Stimulated activated CD8-positive, alpha-beta memory T cell treated with anti-CD3 and anti-CD28 coated beads, Interleukin-15, amount 100 ng/mL, for 24 hours (primary cell): ENCODE measurements around the gene ARMCX6.
"Not testable (repeated sequence)": the region's sequence is repeated elsewhere in the genome, so short reads cannot be mapped to it uniquely, and the experiment has no call there.

Source experiments
- DNase-seq: peaks from one replicate; pipeline ENCODE4 v3.0.0-alpha.2; 2020; ENCODE audit warnings: low read depth

Gene ARMCX6

DNA sequence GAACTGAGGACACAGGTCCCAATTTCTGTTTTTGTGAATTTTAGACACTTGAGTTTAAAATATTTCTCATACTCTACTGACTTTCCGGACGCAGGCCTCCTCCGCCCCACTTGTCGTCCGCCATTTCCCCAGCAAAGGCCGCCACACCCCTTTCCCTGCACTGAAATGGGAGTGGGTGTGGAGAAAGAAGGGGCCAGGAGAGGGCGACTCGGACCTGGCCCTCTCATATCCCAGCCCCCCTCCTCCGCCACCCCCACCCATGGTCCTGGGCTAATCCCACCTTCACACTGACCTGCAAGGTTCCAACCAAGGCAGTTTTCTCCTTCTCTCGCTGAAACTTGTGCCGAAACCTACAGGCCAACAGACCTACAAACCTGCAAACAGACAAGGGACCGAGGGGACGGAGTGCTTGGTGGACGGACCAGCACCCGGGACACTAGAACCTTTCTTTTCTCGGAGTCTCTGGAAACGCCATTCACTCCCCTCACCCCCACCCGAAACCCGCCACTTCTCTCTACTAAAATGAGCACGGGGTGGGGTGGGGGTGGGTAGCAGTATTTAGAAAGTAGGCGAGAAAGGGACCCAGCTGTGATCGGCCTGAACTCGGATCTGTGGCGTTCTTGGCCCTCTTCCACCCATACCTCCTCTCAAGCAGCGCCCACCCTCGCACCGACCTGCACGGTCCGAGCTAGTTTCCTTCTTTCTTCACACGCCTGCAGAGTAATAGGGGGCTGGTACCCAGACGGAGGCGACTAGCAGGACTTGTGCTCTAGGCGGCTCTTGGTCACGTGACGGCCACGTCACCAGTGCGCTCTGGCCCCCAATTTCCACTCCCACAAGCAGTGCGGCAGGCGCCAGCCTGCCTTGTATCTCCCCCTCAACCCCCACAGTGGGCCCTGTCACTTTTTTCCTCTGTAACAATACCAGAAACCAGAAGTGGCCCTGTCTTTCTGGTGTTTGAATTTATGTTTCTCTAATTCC lies at the start of gene ARMCX6:
TSS of gene ARMCX6 (minus strand) at position 790 of the 981 bp plus-strand sequence. CDS start 1,380 bp downstream, outside the sequence.
- no peak for DNase-seq

GRCh38 chrX:101659601-101660063 lies 41.8 kb upstream of the ARMCX6 start, which contains the start of gene ARMCX2:
Gene ARMCX2 (minus strand): TSS chrX:101659850. CDS start chrX:101657588, 2,262 bp downstream.
- DNase-seq = no peak

GRCh38 chrX:101658661-101659491 lies 41.1 kb upstream of the ARMCX6 start:
- DNase-seq = peak; percentile 26

GRCh38 chrX:101657495-101657894 lies 39.7 kb upstream of the ARMCX6 start:
- DNase-seq = no peak

GRCh38 chrX:101656817-101657216 lies 39.0 kb upstream of the ARMCX6 start:
- no peak for DNase-seq

DNA sequence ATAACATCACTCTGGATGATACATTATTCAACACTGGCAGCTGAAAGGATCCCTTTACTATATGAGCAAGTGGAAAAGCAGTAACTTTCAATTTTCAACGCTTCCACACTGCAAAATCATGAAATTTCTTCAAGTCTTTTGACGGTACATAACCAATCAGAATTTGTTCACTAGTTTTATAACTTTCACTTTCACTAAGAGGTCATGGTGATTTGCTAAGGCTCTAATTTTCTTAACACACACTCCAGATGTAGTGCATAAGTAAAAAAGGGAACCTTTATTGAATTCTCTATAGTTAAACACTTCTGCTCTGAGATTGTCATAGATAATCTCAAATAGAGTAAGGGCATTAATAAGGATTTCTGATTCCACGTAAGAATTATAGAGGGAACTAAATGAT lies 37.7 kb upstream of the ARMCX6 start:
- DNase-seq = no peak

GRCh38 chrX:101647716-101648115 lies 29.9 kb upstream of the ARMCX6 start:
- DNase-seq = not testable (repeated sequence)

GRCh38 chrX:101642093-101642492 lies 24.3 kb upstream of the ARMCX6 start:
- DNase-seq = no peak

- no peak for DNase-seq
Observed at GRCh38 chrX:101639583-101639982, 21.8 kb upstream of the ARMCX6 start.

DNA sequence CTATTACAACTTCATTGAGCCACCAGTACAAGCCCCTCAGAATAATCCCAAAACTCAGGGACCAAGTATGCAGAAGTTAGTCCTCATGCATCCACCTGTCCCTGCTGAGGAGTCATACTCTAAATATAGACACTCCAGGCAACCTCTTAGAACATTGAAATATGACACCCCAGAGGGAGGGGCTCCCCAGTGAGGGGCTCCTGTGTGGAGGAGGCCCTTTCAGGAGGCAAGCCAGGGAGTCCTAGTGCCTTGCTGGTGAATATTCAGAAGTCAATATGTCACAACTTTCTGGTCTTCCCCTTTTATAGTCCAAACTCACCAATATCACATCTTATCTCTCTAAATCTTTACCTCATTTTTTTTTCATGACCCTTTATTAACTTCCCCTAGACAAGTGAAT lies 1.6 kb upstream of the ARMCX6 start:
- no peak for DNase-seq

DNA sequence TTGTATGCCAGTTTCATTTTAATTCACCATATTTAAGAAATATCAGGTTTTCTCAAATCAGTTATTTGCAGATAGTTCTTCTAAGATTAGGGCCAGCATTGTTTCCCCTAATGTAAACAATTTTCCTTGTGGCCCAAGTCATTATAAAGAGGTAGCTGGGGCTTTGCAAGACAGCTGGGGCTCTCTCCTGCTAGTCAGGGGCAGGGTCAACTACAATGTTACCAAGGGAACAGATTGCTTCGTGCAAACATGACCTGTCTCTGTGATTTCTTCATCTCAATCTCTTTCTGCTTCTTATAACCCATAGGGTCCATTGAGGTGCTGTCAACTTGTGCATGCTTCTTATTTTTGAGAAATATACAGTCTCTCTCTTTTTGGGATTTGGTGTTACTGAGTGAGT lies 12.1 kb downstream of the ARMCX6 start:
- DNase-seq = no peak

GRCh38 chrX:101605146-101605545 lies 12.7 kb downstream of the ARMCX6 start:
- no peak for DNase-seq

- no peak for DNase-seq
Observed at GRCh38 chrX:101602077-101602476, 15.7 kb downstream of the ARMCX6 start.

DNA sequence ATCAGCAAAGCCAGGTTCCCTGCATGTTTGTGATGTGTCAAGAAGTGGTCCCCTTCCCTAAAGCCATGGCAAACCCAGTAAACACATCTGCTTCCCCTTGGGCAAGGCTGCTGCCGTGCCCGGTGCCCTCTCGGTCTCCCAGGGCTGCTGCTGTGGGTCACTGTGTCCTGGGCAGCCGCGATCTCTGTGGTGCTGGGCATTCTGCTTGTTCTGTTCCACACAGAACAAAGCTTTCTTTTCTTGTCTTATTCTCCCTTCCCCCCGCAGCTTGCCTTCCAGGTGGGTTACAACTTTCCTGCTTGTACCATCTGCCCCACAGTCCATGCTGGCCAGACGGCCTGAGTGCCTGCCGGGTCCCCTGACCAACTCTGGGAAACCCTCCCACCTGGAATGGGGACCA lies 18.2 kb downstream of the ARMCX6 start:
- DNase-seq = not testable (repeated sequence)

- no peak for DNase-seq
Observed at GRCh38 chrX:101595739-101596419, 21.9 kb downstream of the ARMCX6 start.
